ENCODE measurements around the gene EPHB2.

DNA sequence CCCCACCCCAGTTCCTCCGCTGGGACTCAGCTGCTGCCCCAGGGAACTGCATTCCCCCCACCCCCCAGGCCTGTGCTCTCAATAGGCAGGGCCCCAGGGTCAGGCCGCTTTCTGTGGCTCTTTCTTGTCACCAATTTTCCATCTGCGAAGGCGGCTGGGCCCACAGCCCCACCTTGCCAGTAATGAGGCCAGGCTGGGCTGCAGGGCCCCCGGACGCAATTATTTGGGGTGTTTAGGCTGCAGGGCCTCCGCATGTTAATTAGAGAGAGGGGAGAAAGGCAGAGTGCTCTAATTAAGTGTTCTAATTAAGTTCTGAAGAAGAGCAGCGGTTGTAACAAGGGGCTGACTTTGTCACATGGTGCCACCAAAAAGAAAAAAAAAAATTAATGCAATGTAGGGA lies 71.8 kb downstream of the EPHB2 start:
- TF ChIP-seq, protein P1, sequence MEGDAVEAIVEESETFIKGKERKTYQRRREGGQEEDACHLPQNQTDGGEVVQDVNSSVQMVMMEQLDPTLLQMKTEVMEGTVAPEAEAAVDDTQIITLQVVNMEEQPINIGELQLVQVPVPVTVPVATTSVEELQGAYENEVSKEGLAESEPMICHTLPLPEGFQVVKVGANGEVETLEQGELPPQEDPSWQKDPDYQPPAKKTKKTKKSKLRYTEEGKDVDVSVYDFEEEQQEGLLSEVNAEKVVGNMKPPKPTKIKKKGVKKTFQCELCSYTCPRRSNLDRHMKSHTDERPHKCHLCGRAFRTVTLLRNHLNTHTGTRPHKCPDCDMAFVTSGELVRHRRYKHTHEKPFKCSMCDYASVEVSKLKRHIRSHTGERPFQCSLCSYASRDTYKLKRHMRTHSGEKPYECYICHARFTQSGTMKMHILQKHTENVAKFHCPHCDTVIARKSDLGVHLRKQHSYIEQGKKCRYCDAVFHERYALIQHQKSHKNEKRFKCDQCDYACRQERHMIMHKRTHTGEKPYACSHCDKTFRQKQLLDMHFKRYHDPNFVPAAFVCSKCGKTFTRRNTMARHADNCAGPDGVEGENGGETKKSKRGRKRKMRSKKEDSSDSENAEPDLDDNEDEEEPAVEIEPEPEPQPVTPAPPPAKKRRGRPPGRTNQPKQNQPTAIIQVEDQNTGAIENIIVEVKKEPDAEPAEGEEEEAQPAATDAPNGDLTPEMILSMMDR (IDR thresholded peaks at IDR 0.05; ENCODE audit: control extremely low read depth in 1 of 3, insufficient read depth in 1 of 3, low read depth in 1 of 3, low read length in 3 of 3): no peak
- TF ChIP-seq POLR2A (IDR thresholded peaks at IDR 0.05; ENCODE audit: control extremely low read depth in 1 of 2, low read depth in 2 of 2, low read length in 2 of 2): no peak
- TF ChIP-seq MAFK (IDR thresholded peaks at IDR 0.05; ENCODE audit: low read depth, low read length): no peak
- TF ChIP-seq, protein P2, sequence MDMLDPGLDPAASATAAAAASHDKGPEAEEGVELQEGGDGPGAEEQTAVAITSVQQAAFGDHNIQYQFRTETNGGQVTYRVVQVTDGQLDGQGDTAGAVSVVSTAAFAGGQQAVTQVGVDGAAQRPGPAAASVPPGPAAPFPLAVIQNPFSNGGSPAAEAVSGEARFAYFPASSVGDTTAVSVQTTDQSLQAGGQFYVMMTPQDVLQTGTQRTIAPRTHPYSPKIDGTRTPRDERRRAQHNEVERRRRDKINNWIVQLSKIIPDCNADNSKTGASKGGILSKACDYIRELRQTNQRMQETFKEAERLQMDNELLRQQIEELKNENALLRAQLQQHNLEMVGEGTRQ (IDR thresholded peaks at IDR 0.05; ENCODE audit: low read length): no peak
- no peak for TF ChIP-seq CHD2 (IDR thresholded peaks at IDR 0.05; ENCODE audit: low read length)
- no peak for TF ChIP-seq RAD21 (IDR thresholded peaks at IDR 0.05 in 1 of 2, conservative IDR thresholded peaks at IDR 0.05 in 1 of 2; ENCODE audit: low read depth in 2 of 2, low read length in 2 of 2)
- TF ChIP-seq EP300 (IDR thresholded peaks at IDR 0.05; ENCODE audit: borderline replicate concordance in 1 of 2, low read depth in 2 of 2, low read length in 2 of 2): no peak
- no peak for TF ChIP-seq EZH2 (IDR thresholded peaks at IDR 0.05; ENCODE audit: low read depth, low read length, severe bottlenecking)
- TF ChIP-seq, protein P3, sequence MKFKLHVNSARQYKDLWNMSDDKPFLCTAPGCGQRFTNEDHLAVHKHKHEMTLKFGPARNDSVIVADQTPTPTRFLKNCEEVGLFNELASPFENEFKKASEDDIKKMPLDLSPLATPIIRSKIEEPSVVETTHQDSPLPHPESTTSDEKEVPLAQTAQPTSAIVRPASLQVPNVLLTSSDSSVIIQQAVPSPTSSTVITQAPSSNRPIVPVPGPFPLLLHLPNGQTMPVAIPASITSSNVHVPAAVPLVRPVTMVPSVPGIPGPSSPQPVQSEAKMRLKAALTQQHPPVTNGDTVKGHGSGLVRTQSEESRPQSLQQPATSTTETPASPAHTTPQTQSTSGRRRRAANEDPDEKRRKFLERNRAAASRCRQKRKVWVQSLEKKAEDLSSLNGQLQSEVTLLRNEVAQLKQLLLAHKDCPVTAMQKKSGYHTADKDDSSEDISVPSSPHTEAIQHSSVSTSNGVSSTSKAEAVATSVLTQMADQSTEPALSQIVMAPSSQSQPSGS (IDR thresholded peaks at IDR 0.05; ENCODE audit: low read length): no peak
- TF ChIP-seq POLR2AphosphoS5 (IDR thresholded peaks at IDR 0.05; ENCODE audit: low read depth, low read length): no peak
- TF ChIP-seq, protein P4, sequence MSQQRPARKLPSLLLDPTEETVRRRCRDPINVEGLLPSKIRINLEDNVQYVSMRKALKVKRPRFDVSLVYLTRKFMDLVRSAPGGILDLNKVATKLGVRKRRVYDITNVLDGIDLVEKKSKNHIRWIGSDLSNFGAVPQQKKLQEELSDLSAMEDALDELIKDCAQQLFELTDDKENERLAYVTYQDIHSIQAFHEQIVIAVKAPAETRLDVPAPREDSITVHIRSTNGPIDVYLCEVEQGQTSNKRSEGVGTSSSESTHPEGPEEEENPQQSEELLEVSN (IDR thresholded peaks at IDR 0.05): no peak
